A549 treated with DMSO at 1 μM for 4 hours (cell line): ENCODE measurements around the gene METTL24. TPM values are rescaled to one million over a fixed set of nuclear protein-coding genes. Genes with fewer than 3 reads are reported as not detected.

Experiments used
- total RNA-seq: library from RNA; stranded (reverse); fragments of 200-300 nt; extraction: Qiagen RNA extraction; gene quantifications from 5 replicates; pipeline ENCODE4 v1.2.3, GENCODE V29; 2022; ENCODE audit warnings: low read depth

Gene METTL24
- not detected in 5 replicates for total RNA-seq

GRCh38 chr6:110357664-110358552 is at the start of gene METTL24:
METTL24 (minus strand) TSS chr6:110358349; CDS start chr6:110358272, 77 bp downstream.

Other genes with a start within 250 kb of the METTL24 start
- gene WASF1, start 178.7 kb downstream of the METTL24 start, total RNA-seq = 8.8 to 13.8 TPM (median 12.7 TPM) in 5 replicates
- 8.0 to 11.4 TPM (median 9.4 TPM) in 5 replicates for gene CDC40, start 177.9 kb downstream of the METTL24 start, total RNA-seq
- 0.07 to 0.19 TPM (median 0.08 TPM) in 5 replicates for gene DDO, start 57.2 kb upstream of the METTL24 start, total RNA-seq
- gene SLC22A16, start 118.3 kb upstream of the METTL24 start, total RNA-seq = not detected in 5 replicates